SK-N-SH (cell line): ENCODE data around the gene AFF3.
"Not testable (repeated sequence)": the region's sequence is repeated elsewhere in the genome, so short reads cannot be mapped to it uniquely, and the experiment has no call there.

Experiments
- CTCF ChIP-seq: fragments of 200-600 bp; sonication (generic); IDR thresholded peaks from 2 replicates; pipeline ENCODE4 v1.6.1; 2017; ENCODE audit warnings: antibody characterized with exemption, mild to moderate bottlenecking, moderate library complexity
- EP300 ChIP-seq, 2 experiments: IDR thresholded peaks; 2 replicates each; pipeline versions ENCODE4 v1.4.0 to v1.6.1; 2012; ENCODE audit warnings: borderline replicate concordance in 1 of 2, low read depth in 1 of 2, low read length in 1 of 2

DNA sequence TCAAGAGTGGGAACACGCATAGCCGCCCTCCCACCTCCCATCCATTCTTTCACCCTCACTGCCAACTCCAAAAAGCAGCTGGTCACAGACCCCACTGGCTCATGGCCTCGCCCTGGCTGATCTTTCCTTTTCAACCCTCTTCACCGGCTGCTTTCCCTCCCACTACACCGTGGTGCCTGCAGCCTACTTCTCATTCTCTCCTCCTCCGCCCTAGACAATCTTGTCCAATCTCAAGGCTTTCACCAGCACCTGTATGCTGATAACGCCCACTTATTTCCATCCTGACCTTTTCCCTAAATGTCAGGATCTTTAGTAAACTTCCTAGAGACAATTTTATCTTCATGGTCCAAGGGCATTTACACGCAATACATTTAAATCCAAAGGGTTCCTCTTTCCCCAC, 50.6 kb downstream of the AFF3 start:
- TF ChIP-seq CTCF; EP300 (IDR thresholded peaks at IDR 0.05; ENCODE audit: borderline replicate concordance in 1 of 2, low read depth in 1 of 2, low read length in 1 of 2): not testable (repeated sequence)
